Measurements from ENCODE around the gene MUC6. TPM values are rescaled to one million over a fixed set of nuclear protein-coding genes. Genes with fewer than 3 reads are reported as not detected.

MUC6 gene
- polyA plus RNA-seq, 1 of the 3 experiments (the other 2 are of a cell fraction): not detected

- Histone ChIP-seq H2AFZ (ENCODE audit: low read depth) (no peak overlapping the region), H3K79me2 (ENCODE audit: insufficient read depth) (no peaks in the 10 kb centered on the region), H3K36me3 (replicated peaks in 1 of 2; ENCODE audit: control insufficient read depth in 1 of 2, insufficient read depth in 2 of 2, low read length in 1 of 2) (no peaks in the 10 kb centered on the region), H3K27ac (ENCODE audit: low read depth in 2 of 2, low read length in 1 of 2) (no peak overlapping the region), H3K4me1 (ENCODE audit: control insufficient read depth in 1 of 2, insufficient read depth in 2 of 2, low read depth in 1 of 2, low read length in 1 of 2) (no peaks in the 10 kb centered on the region), H3K9me2 (no peaks in the 10 kb centered on the region), H3K9ac (no peak overlapping the region), H3K4me2 (no peak overlapping the region), H3K9me3 (no peaks in the 10 kb centered on the region), H4K20me1 (ENCODE audit: insufficient read depth) (no peaks in the 10 kb centered on the region), H3K4me3 (ENCODE audit: low read depth in 2 of 2, low read length in 1 of 2) (no peak overlapping the region), H3F3A (replicated peaks; ENCODE audit: insufficient read depth) (no peaks in the 10 kb centered on the region), H3K27me3 (ENCODE audit: insufficient read depth) (no peaks in the 10 kb centered on the region)
- 78% methylated on average over 4 of the region's 8 CpGs for WGBS (ENCODE audit: low lambda C conversion rate)
- TF ChIP-seq MXI1 (IDR thresholded peaks at IDR 0.05; ENCODE audit: low read depth, low read length) (no peak), EP300 (IDR thresholded peaks at IDR 0.05; ENCODE audit: borderline replicate concordance in 1 of 2, low read depth in 1 of 2, low read length in 1 of 2) (no peak), USF2 (IDR thresholded peaks at IDR 0.05; ENCODE audit: borderline replicate concordance, low read depth, low read length) (no peak), REST (IDR thresholded peaks at IDR 0.05; ENCODE audit: low read depth, low read length) (no peak), USF1 (IDR thresholded peaks at IDR 0.05; ENCODE audit: borderline replicate concordance, low read depth) (no peak), MAX (IDR thresholded peaks at IDR 0.05; ENCODE audit: low read depth) (no peak), POLR2AphosphoS5 (IDR thresholded peaks at IDR 0.05; ENCODE audit: low read depth, low read length) (no peak), SIN3A (IDR thresholded peaks at IDR 0.05; ENCODE audit: borderline replicate concordance, low read depth, low read length) (no peak), IRF3 (IDR thresholded peaks at IDR 0.05; ENCODE audit: low read depth, low read length) (no peak), MEF2A (IDR thresholded peaks at IDR 0.05; ENCODE audit: borderline replicate concordance, low read depth) (no peak), ELF1 (IDR thresholded peaks at IDR 0.05) (no peak), ZBTB33 (IDR thresholded peaks at IDR 0.05; ENCODE audit: borderline replicate concordance, low read depth) (no peak), CHD2 (IDR thresholded peaks at IDR 0.05; ENCODE audit: low read length, partially characterized antibody) (no peak), CTCF (IDR thresholded peaks at IDR 0.05) (no peak), EZH2phosphoT487 (IDR thresholded peaks at IDR 0.05; ENCODE audit: borderline replicate concordance, low read depth) (no peak), RCOR1 (IDR thresholded peaks at IDR 0.05; ENCODE audit: low read length) (no peak), FOSL2 (IDR thresholded peaks at IDR 0.05; ENCODE audit: borderline replicate concordance, low read depth) (no peak), TAF1 (IDR thresholded peaks at IDR 0.05; ENCODE audit: borderline replicate concordance, low read depth, low read length) (no peak), RAD21 (IDR thresholded peaks at IDR 0.05; ENCODE audit: low read length) (no peak)
- ChIA-PET POLR2A (no interaction called here), CTCF (interaction anchor here (0.9 kb wide), 1 partner anchor 16 kb away, joined by 5 read pairs; no protein-coding TSS in a partner anchor)
- DNase-seq: no peak
Observed at GRCh38 chr11:1034001-1034400, 2.5 kb downstream of the MUC6 start.

Data from SK-N-SH (cell line).